Nucleus accumbens (tissue), 56 donors: ENCODE results near the gene G6PD.
"Not testable (repeated sequence)": the region's sequence is repeated elsewhere in the genome, so short reads cannot be mapped to it uniquely, and the experiment has no call there.

Source experiments
- DNase-seq, 56 donors: peaks; one replicate each; lab custom pipeline; 2025; lab: John Stamatoyannopoulos, UW

G6PD gene

GRCh38 chrX:154545673-154546274, 872 bp downstream of the G6PD start:
- DNase-seq: no peak

GRCh38 chrX:154542723-154543424, 3.8 kb downstream of the G6PD start:
- DNase-seq: peak in 5 of 56 donors; percentile 0 to 24 (median 8)

GRCh38 chrX:154541896-154542722, 4.5 kb downstream of the G6PD start:
- DNase-seq: peak in 27 of 56 donors; percentile 0 to 65 (median 22)

- no peak for DNase-seq
Observed at GRCh38 chrX:154541589-154541895, 5.1 kb downstream of the G6PD start.

- no peak for DNase-seq
Observed at GRCh38 chrX:154540897-154541535, 5.6 kb downstream of the G6PD start.

GRCh38 chrX:154540365-154540764, 6.3 kb downstream of the G6PD start:
- DNase-seq: not testable (repeated sequence)

- peak in 6 of 56 donors; percentile 0 to 27 (median 5) for DNase-seq
Observed at GRCh38 chrX:154539077-154539476, 7.6 kb downstream of the G6PD start.

- no peak for DNase-seq
Observed at GRCh38 chrX:154535892-154536291, 10.8 kb downstream of the G6PD start.

- DNase-seq: peak in 53 of 56 donors; percentile 22 to 93 (median 74)
Observed at GRCh38 chrX:154534526-154535322, 11.9 kb downstream of the G6PD start.

- no peak for DNase-seq
Observed at GRCh38 chrX:154532690-154533089, 14.0 kb downstream of the G6PD start.

- DNase-seq: no peak
Observed at GRCh38 chrX:154531626-154532025, 15.0 kb downstream of the G6PD start.

GRCh38 chrX:154530286-154530685, 16.4 kb downstream of the G6PD start:
- no peak for DNase-seq

- DNase-seq: no peak
Observed at GRCh38 chrX:154529206-154529612, 17.4 kb downstream of the G6PD start.

GRCh38 chrX:154526901-154527675, 19.6 kb downstream of the G6PD start:
- peak in 50 of 56 donors; percentile 1 to 76 (median 50) for DNase-seq

- no peak for DNase-seq
Observed at GRCh38 chrX:154525606-154526490, 20.8 kb downstream of the G6PD start.

GRCh38 chrX:154519389-154519788, 27.3 kb downstream of the G6PD start:
- DNase-seq: no peak

GRCh38 chrX:154517101-154517781, 29.4 kb downstream of the G6PD start:
- peak in 17 of 56 donors; percentile 6 to 58 (median 31) for DNase-seq

- DNase-seq: peak in 16 of 56 donors; percentile 8 to 58 (median 38)
Observed at GRCh38 chrX:154516656-154517100, 30.0 kb downstream of the G6PD start.
